GM19467 (cell line): ENCODE results near the gene EFCAB7.
A peak's percentile ranks its signal among the peaks of the same experiment; 100 is the strongest.
"Not testable (repeated sequence)": the region's sequence is repeated elsewhere in the genome, so short reads cannot be mapped to it uniquely, and the experiment has no call there.

Experiments
- ATAC-seq: cut with Tn5 transposase; IDR thresholded peaks from one replicate; pipeline ENCODE4 v1.9.1; 2021; ENCODE audit warnings: mild to moderate bottlenecking, moderate library complexity; ENCODE audit not compliant: unreplicated experiment

Gene EFCAB7

GRCh38 chr1:63547621-63548294 lies 24.4 kb downstream of the EFCAB7 start:
- ATAC-seq: no peak

DNA sequence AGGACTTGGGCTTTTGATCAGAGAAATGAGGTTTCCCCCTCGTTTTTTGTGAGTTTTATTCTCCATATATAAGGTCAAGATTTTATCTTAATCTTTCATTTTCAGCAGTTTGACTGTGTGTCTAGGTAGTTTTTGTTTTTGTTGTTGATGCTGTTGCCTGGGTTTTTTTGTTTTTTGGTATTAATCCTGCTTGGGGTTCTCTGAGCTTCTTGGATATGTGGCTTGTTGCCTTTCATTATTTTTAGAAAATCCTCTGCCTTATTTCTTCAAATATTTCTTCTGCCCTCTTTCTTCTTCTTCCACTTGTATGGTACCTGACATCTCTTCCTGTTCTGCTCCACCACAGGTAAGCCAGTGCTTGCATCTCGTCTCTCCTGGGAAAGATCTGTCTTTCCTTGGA lies 25.0 kb downstream of the EFCAB7 start:
- ATAC-seq: no peak

DNA sequence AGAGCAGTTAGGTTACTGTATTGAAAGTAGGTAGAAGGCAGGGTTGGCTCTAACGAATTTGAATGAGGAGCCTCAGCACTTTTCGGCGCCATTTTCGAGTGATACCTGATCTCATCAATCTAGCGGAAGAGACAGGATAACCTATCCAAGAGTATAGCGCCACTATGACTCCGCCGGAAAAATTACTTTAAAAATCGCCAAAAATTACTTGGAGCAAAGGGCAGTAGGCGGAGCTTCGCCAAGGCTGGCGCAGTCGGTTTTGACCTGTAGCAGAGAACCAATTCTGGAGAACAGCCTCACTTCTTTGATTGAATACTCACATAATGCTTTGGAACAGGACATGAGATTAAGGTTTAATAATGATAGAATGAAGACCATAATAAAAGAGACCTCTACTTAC lies 25.6 kb downstream of the EFCAB7 start:
- ATAC-seq: no peak

- ATAC-seq: no peak
These were observed 32.2 kb downstream of the EFCAB7 start for GRCh38 chr1:63555480-63555879.

DNA sequence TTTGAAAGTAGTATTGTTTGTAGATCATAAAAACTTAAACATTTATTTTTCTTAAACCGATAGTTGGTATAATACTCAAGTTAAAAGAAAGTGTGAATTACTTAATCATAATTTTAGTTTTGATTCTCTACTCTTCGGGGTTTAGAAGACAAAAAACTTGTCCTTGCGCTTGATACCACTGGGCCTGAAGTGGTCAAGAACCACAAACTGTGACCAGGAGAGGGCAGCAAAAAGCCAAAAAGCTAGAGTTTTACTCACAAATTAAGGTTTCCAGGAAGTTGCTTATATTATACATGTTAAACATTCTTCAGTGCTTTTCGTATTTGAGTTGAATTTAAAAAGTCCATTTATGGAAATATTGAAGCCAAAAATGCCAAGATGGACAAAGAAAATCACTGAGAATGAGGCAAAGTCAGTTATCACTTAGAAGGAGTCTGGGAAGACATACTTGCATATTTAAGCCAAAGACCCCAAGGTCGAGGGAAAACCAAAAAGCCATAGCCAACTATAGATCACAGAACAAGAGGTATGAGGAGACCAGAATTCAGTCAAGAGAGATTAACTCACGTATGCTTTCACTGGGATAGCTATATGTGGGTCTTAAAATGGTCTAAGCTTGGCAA lies 34.2 kb downstream of the EFCAB7 start:
- ATAC-seq: no peak

DNA sequence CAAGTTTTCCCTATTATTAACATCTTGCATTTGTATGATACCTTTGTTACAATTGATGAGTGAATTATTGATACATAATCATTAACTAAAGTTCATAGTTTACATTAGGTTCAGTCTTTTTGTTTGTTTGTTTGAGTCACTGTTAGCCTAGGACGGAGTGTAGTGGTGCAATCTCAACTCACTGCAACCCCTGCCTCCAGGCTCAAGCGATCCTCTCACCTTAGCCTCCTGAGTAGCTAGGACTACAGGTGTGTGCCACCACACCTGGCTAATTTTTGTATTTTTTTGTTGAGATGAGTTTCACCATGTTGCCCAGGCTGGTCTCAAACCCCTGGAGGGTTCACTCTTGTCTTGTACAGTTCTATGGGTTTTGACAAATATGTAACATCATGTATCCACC lies 36.0 kb downstream of the EFCAB7 start:
- ATAC-seq: no peak

GRCh38 chr1:63563745-63564144 lies 40.4 kb downstream of the EFCAB7 start:
- no peak for ATAC-seq

- no peak for ATAC-seq
These were observed 45.7 kb downstream of the EFCAB7 start for GRCh38 chr1:63569068-63569467.

DNA sequence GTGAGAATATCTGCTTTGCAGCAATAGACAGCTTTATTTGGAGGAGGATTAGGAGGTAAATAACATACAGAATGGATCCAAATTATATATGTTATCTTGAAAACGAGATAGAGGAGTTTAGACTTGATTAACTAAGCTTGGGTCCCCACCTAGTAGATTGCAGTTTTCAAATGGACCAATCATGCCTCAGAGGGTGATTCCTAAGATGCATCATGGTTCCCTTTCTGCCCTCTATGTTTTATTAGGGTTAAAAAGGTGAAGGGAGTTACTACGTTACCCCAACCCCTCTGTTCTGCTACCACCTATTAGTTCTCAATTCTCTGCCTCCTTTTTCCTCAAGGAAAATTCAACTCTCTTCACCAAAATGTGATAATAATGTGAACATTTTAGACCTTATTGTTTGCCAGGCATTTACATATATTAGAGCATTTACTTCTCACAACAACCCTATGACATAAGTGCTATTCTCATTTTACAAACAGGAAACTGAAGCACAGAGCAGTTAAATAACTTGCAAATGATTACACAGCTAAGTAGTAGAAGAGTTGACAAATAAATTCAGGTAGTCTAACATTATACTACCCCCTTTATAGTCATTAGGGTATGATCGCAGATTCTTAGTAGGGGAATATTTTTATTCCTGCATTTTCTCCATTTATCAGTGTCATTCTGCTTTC lies 46.5 kb downstream of the EFCAB7 start:
- ATAC-seq: no peak

DNA sequence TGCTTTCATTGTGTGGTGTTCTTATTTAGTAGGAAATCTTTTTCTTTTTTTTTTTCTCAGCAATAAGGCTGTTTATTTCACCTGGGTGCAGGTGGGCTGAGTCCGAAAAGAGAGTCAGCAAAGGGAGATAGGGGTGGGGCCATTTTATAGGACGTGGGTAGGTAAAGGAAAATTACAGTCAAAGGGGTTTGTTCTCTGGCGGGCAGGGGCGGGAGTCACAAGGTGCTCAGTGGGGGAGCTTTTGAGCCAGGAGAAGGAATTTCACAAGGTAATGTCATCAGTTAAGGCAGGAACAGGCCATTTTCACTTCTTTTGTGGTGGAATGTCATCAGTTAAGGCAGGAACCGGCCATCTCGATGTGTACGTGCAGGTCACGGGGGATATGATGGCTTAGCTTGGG lies 49.4 kb downstream of the EFCAB7 start:
- not testable (repeated sequence) for ATAC-seq

DNA sequence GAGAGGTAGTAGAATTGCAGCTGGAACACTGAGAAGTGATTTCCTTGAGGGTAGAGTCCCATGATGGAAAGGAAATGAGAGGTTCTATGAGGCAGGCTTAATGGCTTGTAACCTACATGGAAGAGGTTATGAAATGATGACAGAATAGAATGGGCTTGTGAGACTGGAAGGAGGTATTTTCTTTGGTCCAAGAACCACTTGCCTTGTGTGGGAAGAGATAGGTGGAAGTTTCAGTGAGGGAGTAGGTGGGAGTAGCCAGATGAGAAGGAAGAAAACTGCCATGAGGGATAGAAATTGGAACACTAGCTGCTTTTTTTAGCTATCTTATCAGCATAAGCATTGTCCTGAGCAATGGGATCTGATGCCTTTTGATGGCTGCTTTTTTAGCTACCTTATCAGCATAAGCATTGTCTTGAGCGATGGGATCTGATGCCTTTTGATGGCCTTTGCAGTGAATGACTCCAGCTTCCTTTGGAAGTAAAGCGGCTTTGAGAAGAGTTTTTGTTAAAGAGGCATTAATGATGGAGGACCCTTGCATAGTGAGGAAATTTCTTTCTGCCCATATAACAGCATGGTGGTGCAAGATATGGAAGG lies 51.0 kb downstream of the EFCAB7 start:
- not testable (repeated sequence) for ATAC-seq

GRCh38 chr1:63575340-63575826 lies 52.1 kb downstream of the EFCAB7 start:
- ATAC-seq: no peak

- ATAC-seq: not testable (repeated sequence)
These were observed 63.0 kb downstream of the EFCAB7 start for GRCh38 chr1:63586326-63586725.

- ATAC-seq: no peak
These were observed 66.8 kb downstream of the EFCAB7 start for GRCh38 chr1:63590166-63590560.

DNA sequence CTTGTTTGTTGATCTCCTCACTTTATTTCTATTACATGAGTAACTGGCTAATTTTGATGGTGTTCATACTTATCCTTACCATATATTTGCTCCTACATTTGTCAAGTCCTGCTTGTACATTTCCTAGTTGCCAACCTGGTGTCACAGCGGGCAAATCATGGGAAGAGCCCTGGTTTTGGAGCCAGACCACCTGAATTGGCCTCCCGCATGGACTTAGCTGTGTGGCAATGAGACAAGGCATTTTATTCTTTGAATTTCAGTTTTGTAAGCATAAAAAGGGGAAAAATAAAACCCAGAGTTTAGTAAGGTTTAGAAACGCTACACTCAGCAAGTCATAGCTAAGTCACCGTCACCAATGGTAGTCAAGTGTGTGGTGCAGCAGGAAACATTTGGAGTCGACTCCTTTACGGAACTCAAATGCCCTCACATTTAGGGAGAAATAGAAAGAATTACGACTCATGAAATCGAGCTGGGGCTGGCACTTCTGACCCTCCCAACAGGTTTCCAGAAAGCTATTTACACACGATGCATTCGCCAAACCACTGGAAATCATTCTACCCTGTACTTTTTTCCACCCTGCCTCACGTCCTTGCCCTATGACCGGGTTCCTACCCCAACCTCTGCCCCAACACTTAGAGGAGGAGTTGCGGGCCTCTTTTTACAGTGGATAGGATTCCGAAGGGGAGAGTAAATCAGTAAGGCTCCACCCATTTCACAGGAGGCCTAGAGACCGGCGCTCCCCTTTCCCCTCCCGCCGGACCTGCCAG lies 69.4 kb downstream of the EFCAB7 start:
- no peak for ATAC-seq

GRCh38 chr1:63593303-63593885 lies 70.1 kb downstream of the EFCAB7 start, which contains the start of gene PGM1:
PGM1 (plus strand) TSS chr1:63593411; CDS start chr1:63593489, 78 bp downstream.
- ATAC-seq: peak; percentile 88

GRCh38 chr1:63593886-63594605 lies 70.7 kb downstream of the EFCAB7 start:
- peak; percentile 42 for ATAC-seq

GRCh38 chr1:63595435-63595834 lies 72.1 kb downstream of the EFCAB7 start:
- no peak for ATAC-seq

GRCh38 chr1:63599799-63600198 lies 76.5 kb downstream of the EFCAB7 start:
- ATAC-seq: no peak

- ATAC-seq: no peak
These were observed 76.9 kb downstream of the EFCAB7 start for GRCh38 chr1:63600248-63600647.
